ENCODE measurements around the gene FARP1.

- no peak for TF ChIP-seq EZH2 (IDR thresholded peaks at IDR 0.05)
- TF ChIP-seq POLR2AphosphoS5 (IDR thresholded peaks at IDR 0.05; ENCODE audit: borderline replicate concordance, low read depth, low read length): no peak
- no peak for TF ChIP-seq FOXP2 (optimal IDR thresholded peaks at IDR 0.05; ENCODE audit: control extremely low read depth, extremely low read length, insufficient read depth)
These were observed 255.7 kb downstream of the FARP1 start for GRCh38 chr13:98398581-98398980.

All from SK-N-MC (cell line).